ENCODE measurements around the gene UGT2B10.

UGT2B10 gene

GRCh38 chr4:68797048-68797447, 18.7 kb upstream of the UGT2B10 start:
- H3K14ac ChIP-seq (ENCODE audit: low read length) = no peak overlapping the region
- no CpG with 5 or more reads among the region's 1 CpG for WGBS, 2 donors (ENCODE audit: extremely low coverage in 2 of 2, insufficient read length in 2 of 2, insufficient replicate concordance in 1 of 2)
- H3K4ac ChIP-seq (ENCODE audit: low read length) = no peak overlapping the region

GRCh38 chr4:68797618-68798017, 18.2 kb upstream of the UGT2B10 start:
- no peaks in the 10 kb centered on the region for H3K4me1 ChIP-seq (ENCODE audit: control insufficient read depth in 2 of 2, insufficient read depth in 1 of 2, low read depth in 1 of 2, low read length in 2 of 2)
- H2BK5ac ChIP-seq (ENCODE audit: low read length) = no peak overlapping the region

More at GRCh38 chr4:68797048-68797447, 18.7 kb upstream of the UGT2B10 start:
- DNase-seq (ENCODE audit: low spot score) = no peak
- H3K4me2 ChIP-seq (ENCODE audit: insufficient read depth, low read length, poor library complexity, severe bottlenecking) = no peak overlapping the region
- no peak overlapping the region for H2BK12ac ChIP-seq (ENCODE audit: low read length)
- no peaks in the 10 kb centered on the region for H3K79me1 ChIP-seq (ENCODE audit: low read depth, low read length)
- no peak overlapping the region for H2AFZ ChIP-seq (ENCODE audit: low read length)
- H3K18ac ChIP-seq (ENCODE audit: low read length) = no peak overlapping the region
- no peak overlapping the region for H2BK120ac ChIP-seq (ENCODE audit: low read depth, low read length)
- no peak overlapping the region for H2AK5ac ChIP-seq (ENCODE audit: low read depth, low read length)
- no peak overlapping the region for H4K91ac ChIP-seq (ENCODE audit: low read depth, low read length, poor library complexity)
- H3K23ac ChIP-seq (ENCODE audit: low read depth, low read length, poor library complexity) = no peak overlapping the region
- no peaks in the 10 kb centered on the region for H3K27me3 ChIP-seq (ENCODE audit: control insufficient read depth in 3 of 3, insufficient read depth in 3 of 3, low read depth in 1 of 3, low read length in 3 of 3)
- H3K36me3 ChIP-seq (replicated peaks in 1 of 2; ENCODE audit: control insufficient read depth in 2 of 2, insufficient read depth in 2 of 2, low read length in 2 of 2) = no peaks in the 10 kb centered on the region
- no peak overlapping the region for H3K9ac ChIP-seq (ENCODE audit: low read depth, low read length, poor library complexity)
- H3K4me1 ChIP-seq (ENCODE audit: control insufficient read depth in 2 of 2, insufficient read depth in 1 of 2, low read depth in 1 of 2, low read length in 2 of 2) = no peaks in the 10 kb centered on the region
- no peak overlapping the region for H4K8ac ChIP-seq (ENCODE audit: low read depth, low read length)
- no peaks in the 10 kb centered on the region for H3K9me3 ChIP-seq (replicated peaks in 1 of 2; ENCODE audit: control insufficient read depth in 2 of 2, insufficient read depth in 1 of 2, low read depth in 1 of 2, low read length in 2 of 2)
- no peak overlapping the region for H2BK5ac ChIP-seq (ENCODE audit: low read length)
- H2BK15ac ChIP-seq (ENCODE audit: low read length) = no peak overlapping the region
- no peak overlapping the region for H3K27ac ChIP-seq (replicated peaks; ENCODE audit: low read length)
- no peak overlapping the region for H3K4me3 ChIP-seq (ENCODE audit: low read length in 2 of 2)

GRCh38 chr4:68803013-68803412, 12.8 kb upstream of the UGT2B10 start:
- Histone ChIP-seq H2AK5ac (ENCODE audit: low read depth, low read length) (no peak overlapping the region), H2BK15ac (ENCODE audit: low read length) (no peak overlapping the region), H2AFZ (ENCODE audit: low read length) (no peak overlapping the region), H4K91ac (ENCODE audit: low read depth, low read length, poor library complexity) (no peak overlapping the region), H3K4me3 (ENCODE audit: low read length in 2 of 2) (no peak overlapping the region), H3K9me3 (replicated peaks in 1 of 2; ENCODE audit: control insufficient read depth in 2 of 2, insufficient read depth in 1 of 2, low read depth in 1 of 2, low read length in 2 of 2) (peaks cover 0 to 3% of the 10 kb centered on the region in 2 donors), H3K9ac (ENCODE audit: low read depth, low read length, poor library complexity) (no peak overlapping the region), H3K4me1 (ENCODE audit: control insufficient read depth in 2 of 2, insufficient read depth in 1 of 2, low read depth in 1 of 2, low read length in 2 of 2) (no peaks in the 10 kb centered on the region), H3K27ac (replicated peaks; ENCODE audit: low read length) (no peak overlapping the region), H2BK12ac (ENCODE audit: low read length) (no peak overlapping the region), H2BK5ac (ENCODE audit: low read length) (no peak overlapping the region), H2BK120ac (ENCODE audit: low read depth, low read length) (no peak overlapping the region), H3K36me3 (replicated peaks in 1 of 2; ENCODE audit: control insufficient read depth in 2 of 2, insufficient read depth in 2 of 2, low read length in 2 of 2) (no peaks in the 10 kb centered on the region), H3K18ac (ENCODE audit: low read length) (no peak overlapping the region), H4K8ac (ENCODE audit: low read depth, low read length) (no peak overlapping the region), H3K14ac (ENCODE audit: low read length) (no peak overlapping the region), H3K4ac (ENCODE audit: low read length) (no peak overlapping the region), H3K27me3 (ENCODE audit: control insufficient read depth in 3 of 3, insufficient read depth in 3 of 3, low read depth in 1 of 3, low read length in 3 of 3) (no peaks in the 10 kb centered on the region), H3K79me1 (ENCODE audit: low read depth, low read length) (no peaks in the 10 kb centered on the region), H3K23ac (ENCODE audit: low read depth, low read length, poor library complexity) (no peak overlapping the region), H3K4me2 (ENCODE audit: insufficient read depth, low read length, poor library complexity, severe bottlenecking) (no peak overlapping the region)
- DNase-seq (ENCODE audit: low spot score) = no peak
- no CpG with 5 or more reads among the region's 4 CpGs for WGBS, 2 donors (ENCODE audit: extremely low coverage in 2 of 2, insufficient read length in 2 of 2, insufficient replicate concordance in 1 of 2)

More at GRCh38 chr4:68797618-68798017, 18.2 kb upstream of the UGT2B10 start:
- no peak overlapping the region for H3K18ac ChIP-seq (ENCODE audit: low read length)
- H3K27me3 ChIP-seq (ENCODE audit: control insufficient read depth in 3 of 3, insufficient read depth in 3 of 3, low read depth in 1 of 3, low read length in 3 of 3) = no peaks in the 10 kb centered on the region
- no peak for DNase-seq (ENCODE audit: low spot score)
- no peak overlapping the region for H4K8ac ChIP-seq (ENCODE audit: low read depth, low read length)
- no peak overlapping the region for H3K27ac ChIP-seq (replicated peaks; ENCODE audit: low read length)
- H3K14ac ChIP-seq (ENCODE audit: low read length) = no peak overlapping the region
- H3K4me3 ChIP-seq (ENCODE audit: low read length in 2 of 2) = no peak overlapping the region
- H3K4me2 ChIP-seq (ENCODE audit: insufficient read depth, low read length, poor library complexity, severe bottlenecking) = no peak overlapping the region
- no peaks in the 10 kb centered on the region for H3K79me1 ChIP-seq (ENCODE audit: low read depth, low read length)
- no peak overlapping the region for H2BK120ac ChIP-seq (ENCODE audit: low read depth, low read length)
- no peak overlapping the region for H2AK5ac ChIP-seq (ENCODE audit: low read depth, low read length)
- H2AFZ ChIP-seq (ENCODE audit: low read length) = no peak overlapping the region
- no peak overlapping the region for H4K91ac ChIP-seq (ENCODE audit: low read depth, low read length, poor library complexity)
- H2BK15ac ChIP-seq (ENCODE audit: low read length) = no peak overlapping the region
- H3K9ac ChIP-seq (ENCODE audit: low read depth, low read length, poor library complexity) = no peak overlapping the region
- no peak overlapping the region for H2BK12ac ChIP-seq (ENCODE audit: low read length)
- WGBS, 2 donors (ENCODE audit: extremely low coverage in 2 of 2, insufficient read length in 2 of 2, insufficient replicate concordance in 1 of 2) = no CpG with 5 or more reads among the region's 3 CpGs
- H3K4ac ChIP-seq (ENCODE audit: low read length) = no peak overlapping the region
- H3K36me3 ChIP-seq (replicated peaks in 1 of 2; ENCODE audit: control insufficient read depth in 2 of 2, insufficient read depth in 2 of 2, low read length in 2 of 2) = no peaks in the 10 kb centered on the region
- no peak overlapping the region for H3K23ac ChIP-seq (ENCODE audit: low read depth, low read length, poor library complexity)
- no peaks in the 10 kb centered on the region for H3K9me3 ChIP-seq (replicated peaks in 1 of 2; ENCODE audit: control insufficient read depth in 2 of 2, insufficient read depth in 1 of 2, low read depth in 1 of 2, low read length in 2 of 2)

GRCh38 chr4:68808060-68808459, 7.7 kb upstream of the UGT2B10 start:
- no peak overlapping the region for H4K8ac ChIP-seq (ENCODE audit: low read depth, low read length)
- no CpG with 5 or more reads among the region's 2 CpGs for WGBS, 2 donors (ENCODE audit: extremely low coverage in 2 of 2, insufficient read length in 2 of 2, insufficient replicate concordance in 1 of 2)
- no peak overlapping the region for H3K14ac ChIP-seq (ENCODE audit: low read length)
- no peak overlapping the region for H2AFZ ChIP-seq (ENCODE audit: low read length)
- no peak overlapping the region for H3K4me2 ChIP-seq (ENCODE audit: insufficient read depth, low read length, poor library complexity, severe bottlenecking)
- no peak for DNase-seq (ENCODE audit: low spot score)
- H2BK120ac ChIP-seq (ENCODE audit: low read depth, low read length) = no peak overlapping the region
- no peaks in the 10 kb centered on the region for H3K79me1 ChIP-seq (ENCODE audit: low read depth, low read length)
- H3K23ac ChIP-seq (ENCODE audit: low read depth, low read length, poor library complexity) = no peak overlapping the region
- H3K27me3 ChIP-seq (ENCODE audit: control insufficient read depth in 3 of 3, insufficient read depth in 3 of 3, low read depth in 1 of 3, low read length in 3 of 3) = no peaks in the 10 kb centered on the region
- H3K36me3 ChIP-seq (replicated peaks in 1 of 2; ENCODE audit: control insufficient read depth in 2 of 2, insufficient read depth in 2 of 2, low read length in 2 of 2) = no peaks in the 10 kb centered on the region
- H2BK12ac ChIP-seq (ENCODE audit: low read length) = no peak overlapping the region
- no peaks in the 10 kb centered on the region for H3K4me1 ChIP-seq (ENCODE audit: control insufficient read depth in 2 of 2, insufficient read depth in 1 of 2, low read depth in 1 of 2, low read length in 2 of 2)
- H3K4me3 ChIP-seq (ENCODE audit: low read length in 2 of 2) = no peak overlapping the region
- no peak overlapping the region for H3K4ac ChIP-seq (ENCODE audit: low read length)
- H3K27ac ChIP-seq (replicated peaks; ENCODE audit: low read length) = no peak overlapping the region
- H3K9ac ChIP-seq (ENCODE audit: low read depth, low read length, poor library complexity) = no peak overlapping the region
- no peak overlapping the region for H2AK5ac ChIP-seq (ENCODE audit: low read depth, low read length)
- no peak overlapping the region for H4K91ac ChIP-seq (ENCODE audit: low read depth, low read length, poor library complexity)
- H2BK5ac ChIP-seq (ENCODE audit: low read length) = no peak overlapping the region
- H2BK15ac ChIP-seq (ENCODE audit: low read length) = no peak overlapping the region
- peaks cover 0 to 3% of the 10 kb centered on the region in 2 donors for H3K9me3 ChIP-seq (replicated peaks in 1 of 2; ENCODE audit: control insufficient read depth in 2 of 2, insufficient read depth in 1 of 2, low read depth in 1 of 2, low read length in 2 of 2)
- no peak overlapping the region for H3K18ac ChIP-seq (ENCODE audit: low read length)
